HG03354 (cell line): ENCODE data around the gene KCNQ1.

Source experiments
- ATAC-seq: cut with Tn5 transposase; IDR thresholded peaks from one replicate; pipeline ENCODE4 v1.9.1; 2021; ENCODE audit warnings: mild to moderate bottlenecking; ENCODE audit not compliant: unreplicated experiment, poor library complexity, severe bottlenecking

Gene KCNQ1

GRCh38 chr11:2694995-2695939, 250.5 kb downstream of the KCNQ1 start:
- no peak for ATAC-seq

GRCh38 chr11:2696455-2696854, 251.6 kb downstream of the KCNQ1 start:
- no peak for ATAC-seq

GRCh38 chr11:2697866-2698265, 253.1 kb downstream of the KCNQ1 start:
- ATAC-seq: no peak

GRCh38 chr11:2698386-2699184, 253.8 kb downstream of the KCNQ1 start:
- ATAC-seq: no peak

- peak; percentile 15 for ATAC-seq
These were observed 254.3 kb downstream of the KCNQ1 start for GRCh38 chr11:2699185-2699530.

GRCh38 chr11:2699531-2700414, 255.0 kb downstream of the KCNQ1 start, which contains the start of gene KCNQ1OT1:
KCNQ1OT1 (minus strand) TSS chr11:2699994.
- peak; percentile 91 for ATAC-seq

- peak; percentile 36 for ATAC-seq
These were observed 255.8 kb downstream of the KCNQ1 start for GRCh38 chr11:2700415-2701211.

GRCh38 chr11:2701230-2701629, 256.4 kb downstream of the KCNQ1 start:
- no peak for ATAC-seq

- no peak for ATAC-seq
These were observed 257.2 kb downstream of the KCNQ1 start for GRCh38 chr11:2701898-2702434.

GRCh38 chr11:2702771-2703362, 258.1 kb downstream of the KCNQ1 start:
- ATAC-seq: no peak

- ATAC-seq: no peak
These were observed 258.7 kb downstream of the KCNQ1 start for GRCh38 chr11:2703363-2704141.

- ATAC-seq: no peak
These were observed 259.5 kb downstream of the KCNQ1 start for GRCh38 chr11:2704356-2704755.

- ATAC-seq: no peak
These were observed 260.2 kb downstream of the KCNQ1 start for GRCh38 chr11:2704896-2705606.

- ATAC-seq: no peak
These were observed 261.5 kb downstream of the KCNQ1 start for GRCh38 chr11:2706321-2706720.

- ATAC-seq: no peak
These were observed 262.9 kb downstream of the KCNQ1 start for GRCh38 chr11:2707736-2708135.

- ATAC-seq: no peak
These were observed 263.4 kb downstream of the KCNQ1 start for GRCh38 chr11:2708151-2708581.

- ATAC-seq: no peak
These were observed 264.0 kb downstream of the KCNQ1 start for GRCh38 chr11:2708757-2709281.
